Fibroblast of gingiva (primary cell): ENCODE data around the gene CDK19.

Source experiments
- DNase-seq: peaks from one replicate; pipeline ENCODE4 v3.0.0-alpha.2; 2011; ENCODE audit warnings: low read depth

Gene CDK19

DNA sequence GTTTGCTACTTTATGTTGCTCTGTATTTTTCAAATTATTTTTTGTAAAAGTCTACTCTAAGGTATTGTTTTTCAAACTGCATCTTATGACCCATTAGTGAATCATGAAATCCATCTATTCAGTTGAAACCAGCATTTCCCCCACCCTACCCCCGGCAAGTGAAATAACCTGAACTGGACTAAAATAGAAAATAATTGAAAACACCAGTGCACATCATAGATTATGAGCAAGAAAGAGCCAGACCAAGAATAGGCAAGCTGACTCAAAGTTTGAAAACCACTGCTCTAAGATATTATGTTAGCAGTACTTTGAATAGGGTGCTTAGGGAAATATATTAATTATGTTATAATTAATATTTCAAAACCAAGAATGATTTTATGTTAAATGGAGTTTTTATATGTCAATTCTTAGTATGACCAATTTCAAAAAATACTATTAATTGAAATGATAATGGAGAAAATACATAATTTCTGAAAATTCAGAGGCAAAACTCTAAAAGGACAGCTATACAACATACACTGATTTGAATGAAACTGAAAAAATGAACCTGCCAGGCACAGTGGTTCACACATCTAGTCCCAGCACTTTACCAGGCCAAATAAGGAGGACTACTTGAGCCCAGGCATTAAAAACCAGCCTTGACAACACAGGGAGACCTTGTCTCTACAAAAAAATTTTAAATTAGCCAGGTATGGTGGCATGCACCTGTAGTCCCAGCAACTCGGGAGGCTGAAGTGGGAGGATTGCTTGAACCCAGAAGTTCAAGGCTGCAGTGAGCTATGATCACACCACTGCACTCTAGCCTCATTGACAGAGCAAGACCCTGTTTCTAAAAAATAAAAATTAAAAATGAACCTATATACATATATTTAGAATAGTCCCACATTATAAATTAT, 112.0 kb downstream of the CDK19 start:
- DNase-seq, result peak; percentile 49

DNA sequence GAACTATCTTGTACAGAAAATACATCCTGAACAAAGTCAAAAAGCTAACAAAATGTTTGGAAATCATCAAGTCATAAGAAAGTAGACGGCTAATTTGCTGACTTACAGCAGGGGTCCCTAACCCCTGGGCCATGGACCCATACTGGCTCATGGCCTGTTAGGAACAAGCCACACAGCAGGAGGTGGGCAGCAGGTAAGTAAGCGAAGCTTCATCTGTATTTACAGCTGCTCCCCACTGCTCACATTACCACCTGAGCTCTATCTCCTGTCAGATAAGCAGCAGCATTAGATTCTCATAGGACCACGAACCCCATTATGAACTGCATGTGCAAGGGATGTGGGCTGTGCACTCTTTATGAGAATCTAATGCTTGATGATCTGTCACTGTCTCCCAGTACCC, 115.5 kb downstream of the CDK19 start:
- no peak for DNase-seq

DNA sequence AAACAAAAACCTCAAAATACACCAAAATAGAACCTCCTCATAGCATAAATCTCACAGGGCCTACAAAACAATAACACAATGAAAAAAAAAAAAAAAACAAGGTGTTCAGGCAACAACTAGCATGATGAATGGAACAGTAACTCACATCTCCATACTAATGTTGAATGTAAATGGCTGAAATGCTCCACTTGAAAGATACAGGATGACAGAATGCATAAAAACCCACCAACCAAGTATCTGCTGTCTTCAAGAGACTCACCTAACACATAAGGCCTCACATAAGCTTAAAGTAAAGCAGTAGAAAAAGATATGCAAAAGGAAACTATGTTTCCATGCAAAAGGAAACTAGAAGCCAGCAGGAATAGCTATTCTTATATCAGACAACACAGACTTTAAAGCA, 121.3 kb downstream of the CDK19 start:
- DNase-seq, result no peak

DNA sequence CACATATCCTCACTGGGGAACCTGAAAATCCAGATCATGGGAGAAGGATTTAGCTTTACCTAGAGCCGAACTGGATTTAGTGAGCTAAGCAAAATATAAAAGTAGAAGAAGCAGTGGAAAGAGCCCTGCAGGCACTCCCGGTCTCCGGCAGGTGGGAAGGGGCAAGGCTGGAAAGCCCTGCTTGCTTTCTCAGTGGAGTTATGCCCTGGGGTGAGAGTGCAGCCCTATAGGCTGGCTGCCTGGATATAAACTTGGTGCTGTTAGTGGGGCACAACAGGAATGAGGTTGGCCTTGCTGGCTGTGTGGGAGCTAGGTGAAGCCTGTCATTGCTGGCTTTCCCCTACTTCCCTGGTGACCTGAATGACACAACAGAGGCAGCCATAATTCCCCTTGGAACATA, 122.0 kb downstream of the CDK19 start:
- no peak for DNase-seq

DNA sequence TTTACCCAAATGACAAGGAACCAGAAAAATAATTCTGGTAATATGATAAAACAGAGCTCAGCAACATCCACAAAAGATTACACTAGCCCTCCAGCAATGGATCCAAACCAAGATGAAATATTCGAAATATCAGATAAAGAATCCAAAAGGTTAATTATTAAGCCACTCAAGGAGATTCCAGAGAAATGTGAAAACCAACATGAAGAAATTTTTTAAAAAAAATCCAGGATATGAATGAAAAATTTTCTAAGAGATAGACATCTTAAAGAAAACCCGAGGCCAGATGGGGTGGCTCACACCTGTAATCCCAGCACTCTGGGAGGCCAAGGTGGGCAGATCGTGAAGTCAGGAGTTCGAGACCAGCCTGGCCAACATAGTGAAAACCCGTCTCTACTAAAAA, 124.4 kb downstream of the CDK19 start:
- DNase-seq, result no peak

DNA sequence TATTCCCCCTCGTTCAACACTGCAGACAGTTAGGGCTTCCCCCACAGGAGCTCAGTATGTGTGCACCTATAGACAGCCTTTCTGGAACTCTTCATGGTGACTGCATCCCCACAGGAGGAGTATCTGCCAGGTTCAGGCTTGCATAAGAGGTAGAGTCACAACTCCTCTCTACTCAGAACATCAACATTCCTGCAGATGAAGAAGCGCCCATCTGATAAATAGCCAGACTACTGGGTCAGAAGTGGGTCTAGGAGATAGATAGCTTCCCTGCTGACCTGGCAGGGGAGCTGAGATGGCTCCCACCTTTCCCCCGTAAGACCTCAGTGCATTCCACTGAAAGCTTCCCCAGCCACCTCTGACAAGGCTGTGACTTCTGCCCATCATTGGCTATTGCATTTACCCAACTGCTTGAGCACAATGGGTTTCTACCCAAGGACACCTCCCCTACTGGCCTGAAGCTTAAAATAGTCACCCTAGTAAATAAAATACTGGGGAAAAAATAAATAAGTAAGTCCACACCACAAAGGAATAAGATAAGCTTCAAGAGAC, 125.1 kb downstream of the CDK19 start:
- no peak for DNase-seq

DNA sequence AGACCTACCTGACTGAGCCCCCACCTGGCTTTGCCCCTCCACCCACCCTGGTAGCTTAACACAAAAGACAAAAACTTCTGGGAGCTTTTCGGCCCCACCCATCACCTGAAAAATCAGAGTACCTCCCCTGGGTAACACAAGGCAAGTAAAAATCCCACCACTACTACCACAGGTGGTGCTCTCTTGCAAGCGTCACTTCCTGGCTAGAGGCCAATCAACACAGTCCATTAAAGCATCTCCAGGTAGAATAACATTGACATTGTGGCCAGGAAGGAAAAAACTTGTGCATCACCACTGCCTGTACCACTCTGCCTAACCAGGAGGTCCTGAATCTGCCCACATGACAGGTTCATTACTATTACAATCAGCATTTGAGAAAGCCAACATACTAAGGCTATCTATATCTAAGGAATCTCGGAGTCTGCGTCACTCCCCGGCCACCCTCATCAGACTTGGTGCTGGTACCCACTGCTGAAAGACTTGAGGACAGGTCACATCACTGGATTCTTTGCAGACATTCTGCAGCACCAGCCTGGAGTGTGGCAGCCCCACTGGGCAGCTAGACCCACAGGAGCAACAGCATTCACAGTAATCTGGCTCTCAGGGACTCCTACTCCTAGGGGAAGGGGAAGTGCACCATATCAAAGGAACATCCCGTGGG, 125.9 kb downstream of the CDK19 start:
- DNase-seq, result no peak

DNA sequence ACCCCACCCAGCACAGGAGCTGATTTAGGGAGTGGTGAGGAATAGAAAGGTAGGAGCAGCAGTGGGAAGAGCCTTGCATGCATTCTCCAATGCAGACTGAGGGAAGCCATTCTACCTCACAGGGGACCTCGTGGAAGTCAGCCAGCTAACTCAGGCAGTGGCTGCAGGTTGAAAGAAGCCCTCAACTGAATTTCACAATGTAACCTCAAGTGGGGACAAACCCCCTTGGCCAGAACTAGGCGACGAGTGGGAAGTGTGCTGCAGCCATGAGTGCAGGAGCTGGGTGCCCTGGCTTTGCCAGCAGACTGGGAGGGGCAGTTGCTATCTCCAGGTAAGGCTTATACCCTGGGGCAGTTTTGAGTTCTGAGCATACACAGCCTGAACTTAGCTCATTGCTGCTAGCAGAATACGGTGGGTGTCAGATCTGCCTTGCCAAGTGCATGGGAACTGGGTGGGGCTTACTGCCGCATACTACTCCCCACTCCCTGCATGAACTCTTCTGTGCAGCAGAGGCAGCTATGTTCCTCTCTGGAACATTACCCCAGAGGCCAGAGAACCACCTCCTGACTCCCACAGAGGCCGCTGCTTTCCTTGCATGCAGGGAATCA, 126.5 kb downstream of the CDK19 start:
- DNase-seq, result no peak

DNA sequence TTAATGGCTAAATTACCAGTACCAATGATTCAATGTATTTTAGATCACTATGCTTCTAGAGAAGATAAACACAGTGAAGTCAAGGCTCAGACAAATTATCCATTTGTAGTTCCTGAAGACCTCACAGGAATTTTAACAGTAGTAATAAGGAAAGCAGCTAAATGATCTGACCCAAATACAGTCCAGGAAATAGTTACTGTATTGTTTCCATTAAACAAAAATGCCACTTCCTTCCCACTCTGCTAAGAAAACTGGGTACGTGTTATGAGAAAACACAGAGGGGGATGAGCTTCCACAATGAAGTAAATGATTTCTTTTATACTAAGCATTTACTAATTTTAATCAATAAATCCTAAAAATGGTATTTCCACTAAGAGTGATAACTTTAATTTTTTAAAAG, 127.9 kb downstream of the CDK19 start:
- DNase-seq, result no peak

DNA sequence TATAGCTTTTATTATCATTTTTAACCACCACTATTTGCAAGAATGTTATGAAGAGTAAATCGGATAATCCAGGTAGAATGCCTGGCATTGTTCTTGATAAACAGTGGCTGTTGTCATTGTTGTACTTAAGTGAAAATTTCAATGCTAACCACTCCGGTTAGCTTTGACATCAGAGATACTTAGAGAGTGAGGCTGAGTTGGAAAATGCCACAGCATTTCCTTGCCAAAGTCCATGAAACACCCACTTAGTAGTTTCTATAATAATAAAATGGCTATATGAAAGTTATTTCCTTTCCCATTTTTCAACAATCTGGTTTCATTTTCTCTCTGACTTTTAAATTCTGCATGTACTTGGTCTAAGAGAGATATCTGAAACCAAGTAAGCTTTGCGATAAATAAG, 132.0 kb downstream of the CDK19 start:
- no peak for DNase-seq

DNA sequence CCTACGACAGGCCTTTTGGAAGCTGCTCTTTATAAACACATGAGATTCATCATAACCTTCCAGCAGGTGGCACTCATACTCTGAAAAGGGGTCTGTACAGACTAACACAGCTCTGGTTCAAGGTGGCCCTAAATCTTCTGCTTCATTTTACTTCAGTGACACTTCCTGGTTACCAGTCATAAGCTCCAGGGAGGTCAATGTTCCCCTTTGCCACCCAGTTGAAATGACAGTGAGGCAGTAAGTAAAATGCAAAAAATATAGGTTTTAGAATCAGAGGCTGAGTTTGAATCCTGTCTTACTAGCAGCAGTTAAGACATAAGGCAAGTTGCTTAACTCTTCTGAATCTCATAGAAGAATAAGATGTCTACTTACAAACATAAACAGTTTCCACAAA, 132.8 kb downstream of the CDK19 start:
- peak; percentile 70 for DNase-seq

DNA sequence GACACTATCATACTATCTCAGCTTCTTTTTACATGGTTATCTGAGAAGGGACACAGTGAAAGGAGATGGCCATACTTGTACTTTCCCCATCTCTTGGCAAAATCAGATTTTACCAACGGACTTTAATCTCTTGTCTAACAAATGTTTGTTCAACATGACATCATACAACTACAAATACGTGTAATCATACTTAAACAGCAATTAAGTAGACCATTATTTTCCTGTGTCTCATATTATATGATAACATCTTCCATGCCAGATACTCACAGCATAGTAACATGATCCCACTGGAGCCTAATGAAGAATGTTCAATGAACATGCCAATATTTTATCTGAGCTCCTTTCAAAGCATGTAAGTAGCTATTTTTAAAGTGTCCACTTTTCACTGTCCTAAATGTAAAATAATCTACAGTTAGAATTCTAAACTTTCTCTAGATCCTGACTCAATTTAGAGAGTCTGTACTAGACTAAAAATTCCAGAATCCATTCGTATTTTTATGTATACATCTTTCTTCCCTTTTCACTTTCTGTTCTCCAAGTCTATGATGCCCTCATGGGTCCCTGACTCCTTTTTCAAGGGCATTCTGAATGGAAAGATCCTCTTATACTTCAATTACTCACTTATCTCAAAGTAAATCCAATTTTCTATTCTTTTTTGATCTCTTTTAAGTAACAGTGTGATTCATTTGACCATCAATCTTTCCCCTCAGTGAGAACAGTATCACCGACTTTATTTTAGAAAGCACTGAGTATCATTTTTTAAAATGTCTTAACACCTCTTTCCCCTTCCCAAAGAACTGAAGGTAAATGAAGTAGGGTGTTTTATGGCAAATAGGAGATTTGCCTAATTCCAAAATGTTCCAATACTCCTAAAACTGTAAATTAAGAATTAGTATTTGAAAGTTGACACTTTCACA, 133.5 kb downstream of the CDK19 start:
- no peak for DNase-seq

DNA sequence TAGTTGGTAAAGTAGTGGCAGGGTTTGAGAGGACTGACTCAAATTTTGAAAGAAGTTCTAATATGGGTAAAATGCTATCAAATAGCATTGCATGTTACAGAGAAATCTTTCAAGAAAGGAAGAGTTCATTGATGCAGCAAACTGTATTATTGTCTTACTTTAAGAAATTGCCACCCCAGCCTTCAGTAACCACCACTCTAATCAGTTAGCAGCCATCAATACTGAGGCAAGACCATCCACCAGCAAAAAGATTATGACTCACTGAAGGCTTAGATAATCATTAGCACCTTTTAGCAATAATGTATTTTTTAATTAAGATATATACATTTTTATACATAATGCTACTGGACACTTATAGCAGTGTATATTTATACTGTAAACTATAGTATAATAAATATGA, 138.9 kb downstream of the CDK19 start:
- no peak for DNase-seq

DNA sequence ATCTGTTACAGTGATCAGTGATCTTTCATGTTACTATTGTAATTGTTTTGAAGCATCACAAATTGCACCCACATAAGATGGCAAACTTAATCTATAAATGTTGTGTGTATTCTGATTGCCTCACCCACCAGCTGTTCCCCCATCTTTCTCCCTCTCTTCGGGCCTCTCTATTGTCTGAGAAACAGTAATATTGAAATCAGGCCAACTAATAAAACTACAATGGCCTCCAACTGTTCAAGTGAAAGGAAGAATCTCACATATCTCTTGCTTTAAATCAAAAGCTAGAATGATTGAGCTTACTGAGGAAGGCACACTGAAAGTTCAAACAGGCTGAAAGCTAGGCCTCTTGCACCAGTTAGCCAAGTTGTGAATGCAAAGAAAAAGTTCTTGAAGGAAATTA, 141.2 kb downstream of the CDK19 start:
- DNase-seq, result no peak

DNA sequence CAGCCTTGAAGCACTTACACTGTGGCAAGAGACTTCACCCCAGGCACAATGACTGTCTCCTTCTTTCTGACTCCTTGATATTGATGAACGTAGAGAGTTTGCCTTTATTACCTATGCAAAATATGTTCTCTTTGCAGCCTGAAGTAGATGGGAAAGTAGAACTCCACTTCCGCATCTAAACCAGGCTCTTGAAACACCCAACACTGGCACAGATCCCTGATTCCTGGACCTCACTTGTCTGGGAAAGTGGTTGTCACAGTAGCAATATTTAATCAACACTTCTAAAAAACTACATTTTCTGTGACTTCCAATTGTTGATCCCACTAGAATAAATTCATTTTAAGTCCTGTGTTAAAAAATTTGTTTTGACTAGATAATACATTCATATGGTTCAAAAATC, 143.1 kb downstream of the CDK19 start:
- no peak for DNase-seq

DNA sequence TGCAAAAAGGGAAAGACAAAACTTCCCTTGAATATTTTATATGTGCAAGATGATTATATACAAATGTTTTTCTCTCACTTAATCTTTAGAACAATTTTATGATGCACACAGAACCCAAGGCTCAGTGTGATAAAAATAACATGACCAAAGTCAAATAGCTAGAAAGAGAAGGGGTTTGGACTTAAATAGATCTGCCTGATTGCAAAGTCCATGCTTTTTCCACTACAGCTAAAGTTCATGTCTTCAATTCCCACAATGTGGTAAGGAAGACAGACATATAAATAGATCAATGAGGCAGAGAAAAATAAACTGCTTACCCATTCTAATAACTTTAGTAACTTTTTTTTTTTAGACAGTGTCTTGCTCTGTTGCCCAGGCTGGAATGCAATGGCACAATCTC, 143.8 kb downstream of the CDK19 start:
- no peak for DNase-seq

DNA sequence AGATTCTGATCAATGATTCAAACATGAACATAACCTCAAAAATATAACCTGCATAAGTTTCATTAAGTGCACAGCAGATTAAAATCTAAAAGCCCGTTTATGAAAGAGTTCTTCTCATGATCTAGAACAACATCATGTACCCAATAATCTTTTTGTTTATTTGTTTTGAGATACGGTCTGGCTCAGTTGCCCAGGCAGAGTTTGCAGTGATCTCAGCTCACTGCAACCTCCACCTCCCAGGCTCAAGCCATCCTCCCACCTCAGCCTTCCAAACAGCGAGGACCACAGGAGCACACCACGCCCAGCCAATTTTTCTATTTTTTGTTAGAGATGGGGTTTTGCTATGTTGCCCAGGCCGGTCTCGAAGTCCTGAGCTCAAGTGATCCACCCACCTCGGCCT, 149.7 kb downstream of the CDK19 start:
- no peak for DNase-seq

DNA sequence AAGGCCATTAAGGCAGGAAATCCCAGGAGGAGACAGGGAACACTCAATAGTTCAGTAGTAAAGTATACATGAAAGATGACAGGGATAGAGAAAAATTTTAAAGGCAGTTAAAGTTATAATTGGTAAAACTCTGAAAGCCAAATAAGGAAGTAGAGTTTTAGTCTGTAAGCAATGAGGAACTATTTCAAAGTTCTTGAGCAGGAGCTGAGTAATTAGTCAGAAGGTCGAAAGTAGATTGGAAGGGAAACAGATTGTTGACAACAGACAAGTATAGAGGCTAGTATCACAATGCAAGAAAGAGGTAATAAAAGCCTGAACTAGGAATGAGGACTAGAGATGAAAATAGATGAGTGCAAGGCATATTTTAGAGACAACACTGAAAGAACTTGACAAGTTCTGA, 150.3 kb downstream of the CDK19 start:
- no peak for DNase-seq

DNA sequence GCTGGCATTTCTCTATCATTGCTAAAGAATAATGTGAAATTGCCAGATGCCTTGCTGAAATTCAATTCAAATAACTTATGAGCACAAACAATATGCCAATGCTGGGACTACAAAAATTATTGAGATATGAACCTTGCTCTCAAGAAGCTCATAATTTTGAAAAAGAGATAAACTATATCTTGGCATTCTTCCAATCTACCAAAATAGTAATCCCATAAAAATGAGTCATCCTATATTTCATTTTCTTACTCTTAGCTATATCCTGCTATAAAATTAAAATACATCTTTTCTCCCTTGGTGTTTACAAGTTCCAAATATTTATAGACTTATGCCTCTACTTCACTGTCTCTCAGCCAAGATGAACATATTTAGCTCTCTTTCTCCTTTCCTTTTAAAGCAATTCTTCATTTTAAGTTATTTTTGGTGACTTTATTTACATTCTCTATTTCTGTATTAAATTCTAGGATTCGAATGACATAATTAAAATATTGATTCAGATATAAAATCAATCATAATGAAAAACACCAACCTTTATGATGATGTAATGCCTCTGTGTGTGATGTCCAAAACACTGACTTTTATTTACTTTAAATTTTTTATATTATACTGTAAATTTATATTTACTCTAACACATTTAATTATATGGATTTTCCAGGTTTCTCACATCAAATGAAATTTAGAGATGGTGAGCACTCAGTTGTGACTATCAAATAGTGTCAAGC, 152.6 kb downstream of the CDK19 start:
- no peak for DNase-seq

DNA sequence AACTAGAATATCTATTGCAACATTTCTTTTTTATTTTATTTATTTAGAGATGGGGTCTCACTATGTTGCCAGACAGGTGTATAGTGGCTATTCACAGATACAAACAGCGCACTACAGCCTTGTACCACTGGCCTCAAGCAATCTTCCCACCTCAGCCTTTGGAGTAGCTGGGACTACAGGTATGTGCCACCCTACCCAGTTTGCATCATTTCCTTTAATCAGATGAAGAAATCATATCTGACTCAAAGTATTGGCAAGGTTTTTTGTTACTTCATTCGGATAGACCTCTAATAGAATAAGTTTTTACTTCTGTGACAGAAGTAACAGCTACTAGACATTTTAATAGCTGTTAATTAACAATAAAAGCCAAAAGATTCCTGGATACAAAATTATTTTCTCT, 153.9 kb downstream of the CDK19 start:
- no peak for DNase-seq

DNA sequence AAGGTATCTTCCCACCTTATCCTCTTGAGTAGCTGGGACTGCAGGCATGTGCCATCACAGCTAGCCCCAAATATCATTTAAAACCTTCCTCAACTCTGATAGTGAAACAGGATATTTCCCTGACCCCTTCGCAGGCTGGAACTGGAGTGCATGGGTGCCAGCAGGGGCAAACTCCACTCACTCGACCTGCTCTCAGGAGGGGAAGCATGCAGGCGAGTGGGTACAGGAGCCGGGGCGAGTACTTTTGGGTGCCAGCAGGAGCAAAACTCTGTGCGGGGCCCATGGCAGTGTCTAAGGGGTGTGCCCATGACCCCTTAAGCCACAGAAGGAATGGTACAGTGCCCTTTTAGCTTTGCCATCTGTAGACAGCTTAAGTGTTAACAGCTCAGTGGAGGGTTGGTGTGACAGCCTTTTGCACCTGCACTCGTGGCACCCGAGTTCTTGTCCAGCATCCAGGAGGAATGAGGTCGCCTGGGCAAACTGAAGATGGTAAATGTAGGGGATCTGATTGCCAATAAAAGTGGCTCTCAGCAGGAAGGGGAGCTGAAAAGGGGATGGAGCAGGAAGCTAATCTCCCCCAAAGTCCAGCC, 155.1 kb downstream of the CDK19 start:
- DNase-seq, result no peak
